Measurements from ENCODE around the gene KANSL1.

Gene KANSL1

GRCh38 chr17:46035112-46035818, 158.0 kb downstream of the KANSL1 start:
- H2AFZ ChIP-seq (ENCODE audit: low read length): no peak overlapping the region
- H3F3A ChIP-seq (ENCODE audit: insufficient read depth, low read length): peaks cover 15% of the 10 kb centered on the region
- H3K36me3 ChIP-seq (replicated peaks; ENCODE audit: insufficient read depth, low read length): 0 out of 2 replicates have a peak, but pooled peaks cover 8% of the 10 kb centered on the region
- peak overlapping the region; percentile 17; the same call in 1 of the 2 replicates for H3K9ac ChIP-seq (ENCODE audit: low read length)
- H3K79me2 ChIP-seq (ENCODE audit: low read length): no peaks in the 10 kb centered on the region
- DNase-seq: peak; percentile 64
- peak overlapping the region; percentile 74 for H3K27ac ChIP-seq (ENCODE audit: low read length)
- no peaks in the 10 kb centered on the region for H3K27me3 ChIP-seq (replicated peaks; ENCODE audit: insufficient read depth, low read length)
- no peak for TF ChIP-seq EZH2 (optimal IDR thresholded peaks at IDR 0.05; ENCODE audit: low read depth, low read length)
- H3K9me3 ChIP-seq (replicated peaks; ENCODE audit: insufficient read depth, low read length): no peaks in the 10 kb centered on the region
- no peak overlapping the region for H3K4me3 ChIP-seq (ENCODE audit: low read length)
- peak overlapping the region; percentile 33 for H3K4me2 ChIP-seq (ENCODE audit: low read depth, low read length)
- H4K20me1 ChIP-seq (ENCODE audit: insufficient read depth, low read length): peaks cover 4% of the 10 kb centered on the region; the same call in 1 of the 2 replicates
- H3K4me1 ChIP-seq (ENCODE audit: low read length): peaks cover 28% of the 10 kb centered on the region
- H3K9me2 ChIP-seq (replicated peaks; ENCODE audit: insufficient read depth, low read length): no peaks in the 10 kb centered on the region

- no peak overlapping the region for H2AFZ ChIP-seq (ENCODE audit: low read length)
- DNase-seq: no peak
- H3K9me3 ChIP-seq (replicated peaks; ENCODE audit: insufficient read depth, low read length): no peaks in the 10 kb centered on the region
- no peaks in the 10 kb centered on the region for H3K27me3 ChIP-seq (replicated peaks; ENCODE audit: insufficient read depth, low read length)
- H3K79me2 ChIP-seq (ENCODE audit: low read length): no peaks in the 10 kb centered on the region
- H3K4me3 ChIP-seq (ENCODE audit: low read length): no peak overlapping the region
- H3K4me1 ChIP-seq (ENCODE audit: low read length): peaks cover 28% of the 10 kb centered on the region
- H3K9me2 ChIP-seq (replicated peaks; ENCODE audit: insufficient read depth, low read length): no peaks in the 10 kb centered on the region
- TF ChIP-seq CTCF (IDR thresholded peaks at IDR 0.05; ENCODE audit: low read length) (no peak), EZH2phosphoT487 (IDR thresholded peaks at IDR 0.05; ENCODE audit: low read length) (no peak), EZH2 (optimal IDR thresholded peaks at IDR 0.05; ENCODE audit: low read depth, low read length) (no peak)
- H3K4me2 ChIP-seq (ENCODE audit: low read depth, low read length): no peak overlapping the region
- peaks cover 4% of the 10 kb centered on the region; the same call in 1 of the 2 replicates for H4K20me1 ChIP-seq (ENCODE audit: insufficient read depth, low read length)
- H3K9ac ChIP-seq (ENCODE audit: low read length): no peak overlapping the region
- peaks cover 15% of the 10 kb centered on the region for H3F3A ChIP-seq (ENCODE audit: insufficient read depth, low read length)
- no peak overlapping the region for H3K27ac ChIP-seq (ENCODE audit: low read length)
- H3K36me3 ChIP-seq (replicated peaks; ENCODE audit: insufficient read depth, low read length): 0 out of 2 replicates have a peak, but pooled peaks cover 8% of the 10 kb centered on the region
Observed at GRCh38 chr17:46033392-46033791, 159.8 kb downstream of the KANSL1 start.

GRCh38 chr17:46032909-46033308, 160.3 kb downstream of the KANSL1 start:
- H3K4me3 ChIP-seq (ENCODE audit: low read length): no peak overlapping the region
- no peak overlapping the region for H3K9ac ChIP-seq (ENCODE audit: low read length)
- H4K20me1 ChIP-seq (ENCODE audit: insufficient read depth, low read length): peaks cover 4% of the 10 kb centered on the region; the same call in 1 of the 2 replicates
- 0 out of 2 replicates have a peak, but pooled peaks cover 8% of the 10 kb centered on the region for H3K36me3 ChIP-seq (replicated peaks; ENCODE audit: insufficient read depth, low read length)
- TF ChIP-seq EZH2phosphoT487 (IDR thresholded peaks at IDR 0.05; ENCODE audit: low read length) (no peak), CTCF (IDR thresholded peaks at IDR 0.05; ENCODE audit: low read length) (no peak), EZH2 (optimal IDR thresholded peaks at IDR 0.05; ENCODE audit: low read depth, low read length) (no peak)
- H3K79me2 ChIP-seq (ENCODE audit: low read length): no peaks in the 10 kb centered on the region
- H3K27me3 ChIP-seq (replicated peaks; ENCODE audit: insufficient read depth, low read length): no peaks in the 10 kb centered on the region
- no peak overlapping the region for H2AFZ ChIP-seq (ENCODE audit: low read length)
- H3K27ac ChIP-seq (ENCODE audit: low read length): no peak overlapping the region
- DNase-seq: no peak
- no peaks in the 10 kb centered on the region for H3K9me3 ChIP-seq (replicated peaks; ENCODE audit: insufficient read depth, low read length)
- no peak overlapping the region for H3K4me2 ChIP-seq (ENCODE audit: low read depth, low read length)
- peaks cover 28% of the 10 kb centered on the region for H3K4me1 ChIP-seq (ENCODE audit: low read length)
- no peaks in the 10 kb centered on the region for H3K9me2 ChIP-seq (replicated peaks; ENCODE audit: insufficient read depth, low read length)
- peaks cover 15% of the 10 kb centered on the region for H3F3A ChIP-seq (ENCODE audit: insufficient read depth, low read length)

GRCh38 chr17:46031920-46032319, 161.3 kb downstream of the KANSL1 start:
- Histone ChIP-seq H3K36me3 (replicated peaks; ENCODE audit: insufficient read depth, low read length) (0 out of 2 replicates have a peak, but pooled peaks cover 8% of the 10 kb centered on the region), H2AFZ (ENCODE audit: low read length) (no peak overlapping the region), H3K79me2 (ENCODE audit: low read length) (no peaks in the 10 kb centered on the region), H4K20me1 (ENCODE audit: insufficient read depth, low read length) (peaks cover 4% of the 10 kb centered on the region; the same call in 1 of the 2 replicates), H3K9me2 (replicated peaks; ENCODE audit: insufficient read depth, low read length) (no peaks in the 10 kb centered on the region), H3K9ac (ENCODE audit: low read length) (no peak overlapping the region), H3K27ac (ENCODE audit: low read length) (no peak overlapping the region), H3K4me1 (ENCODE audit: low read length) (peaks cover 25% of the 10 kb centered on the region), H3F3A (ENCODE audit: insufficient read depth, low read length) (peaks cover 15% of the 10 kb centered on the region), H3K9me3 (replicated peaks; ENCODE audit: insufficient read depth, low read length) (no peaks in the 10 kb centered on the region), H3K4me2 (ENCODE audit: low read depth, low read length) (no peak overlapping the region), H3K27me3 (replicated peaks; ENCODE audit: insufficient read depth, low read length) (no peaks in the 10 kb centered on the region), H3K4me3 (ENCODE audit: low read length) (no peak overlapping the region)
- no peak for DNase-seq
- TF ChIP-seq CTCF (IDR thresholded peaks at IDR 0.05; ENCODE audit: low read length) (no peak), EZH2 (optimal IDR thresholded peaks at IDR 0.05; ENCODE audit: low read depth, low read length) (no peak), EZH2phosphoT487 (IDR thresholded peaks at IDR 0.05; ENCODE audit: low read length) (no peak)
